Calu3 (cell line): ENCODE results near the gene PNLIPRP3. TPM values are rescaled to one million over a fixed set of nuclear protein-coding genes. Genes with fewer than 3 reads are reported as not detected.

Source experiments
- BruUV-seq: library from RNA; stranded (reverse); fragments of 400-500 nt; replicated peaks from 2 replicates; lab custom pipeline; 2021; lab: Mats Ljungman, UMichigan
- CTCF ChIA-PET: fragments of 300-600 bp; sonication (Branson Sonifier 250); formaldehyde crosslinking; loops from one replicate; lab custom pipeline; 2022; ENCODE audit warnings: antibody characterized with exemption; lab: Charles Lee
- DNase-seq: peaks from one replicate; pipeline ENCODE4 v3.0.0; 2022
- H3K27ac Mint-ChIP-seq: one replicate; pipeline ENCODE4 v1.8.0; 2022; ENCODE audit warnings: mixed read lengths; ENCODE audit not compliant: unreplicated experiment
- H3K27me3 Mint-ChIP-seq: one replicate; pipeline ENCODE4 v1.8.0; 2022; ENCODE audit warnings: mixed read lengths; ENCODE audit not compliant: unreplicated experiment
- H3K36me3 Mint-ChIP-seq: one replicate; pipeline ENCODE4 v1.8.0; 2022; ENCODE audit warnings: mild to moderate bottlenecking, moderate library complexity, mixed read lengths; ENCODE audit not compliant: insufficient read depth, unreplicated experiment
- H3K4me1 Mint-ChIP-seq: one replicate; pipeline ENCODE4 v1.8.0; 2022; ENCODE audit warnings: mild to moderate bottlenecking, low read depth, mixed read lengths; ENCODE audit not compliant: unreplicated experiment
- H3K4me3 Mint-ChIP-seq: one replicate; pipeline ENCODE4 v1.8.0; 2022; ENCODE audit warnings: mild to moderate bottlenecking, low read depth, moderate library complexity, mixed read lengths; ENCODE audit not compliant: unreplicated experiment
- H3K9me3 Mint-ChIP-seq: one replicate; pipeline ENCODE4 v1.8.0; 2022; ENCODE audit warnings: low read depth, mixed read lengths; ENCODE audit not compliant: unreplicated experiment
- CTCF ChIP-seq: fragments of 200-600 bp; IDR thresholded peaks from one replicate; pipeline ENCODE4 v1.8.0; 2022; ENCODE audit warnings: antibody characterized with exemption; ENCODE audit not compliant: unreplicated experiment
- intact Hi-C: fragments of 100-400 bp; cut with micrococcal nuclease; formaldehyde crosslinking; loops from one replicate; pipeline ENCODE4 v1.10.0; 2022; ENCODE audit not compliant: unreplicated experiment
- total RNA-seq: library from RNA; stranded (reverse); gene quantifications from 2 replicates; pipeline ENCODE4 v1.2.3, GENCODE V29; 2022

The PNLIPRP3 gene
- total RNA-seq, 1 experiment from 2014 or later: not detected

DNA sequence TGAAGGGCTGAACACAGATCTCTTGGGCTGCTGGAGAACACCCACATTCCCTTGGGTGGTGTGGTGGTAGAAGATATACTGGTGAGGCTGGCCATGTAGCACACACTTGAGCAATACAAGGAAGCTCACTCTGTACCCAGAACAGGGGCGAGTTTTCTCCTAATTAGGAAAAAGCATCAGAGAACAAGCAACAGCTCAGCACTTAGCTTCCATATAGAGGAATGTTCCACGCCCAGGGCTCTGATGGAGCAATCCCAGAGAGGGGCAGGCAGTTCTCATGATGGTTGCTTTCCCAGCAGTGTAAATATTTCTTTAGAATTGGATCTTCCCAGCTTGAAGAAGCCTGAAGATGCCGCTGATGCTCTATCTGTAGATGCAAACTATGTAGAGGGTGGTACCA, 97.1 kb downstream of the PNLIPRP3 start:
- H3K9me3 Mint-ChIP-seq: no peaks in the 10 kb centered on the region
- TF ChIP-seq CTCF: no peak
- CTCF ChIA-PET: interaction anchor here (0.6 kb wide), 1 partner anchor 9 kb away, joined by 3 read pairs; no protein-coding TSS in a partner anchor
- BruUV-seq: no TSS peak
- no peak for DNase-seq
- no peaks in the 10 kb centered on the region for H3K4me1 Mint-ChIP-seq
- no peak overlapping the region for H3K27ac Mint-ChIP-seq
- no peaks in the 10 kb centered on the region for H3K36me3 Mint-ChIP-seq
- intact Hi-C loops: no loop called here
- H3K4me3 Mint-ChIP-seq: no peak overlapping the region
- no peaks in the 10 kb centered on the region for H3K27me3 Mint-ChIP-seq

- CTCF ChIA-PET: no interaction called here
- Mint-ChIP-seq H3K36me3 (no peaks in the 10 kb centered on the region), H3K9me3 (no peaks in the 10 kb centered on the region), H3K27me3 (no peaks in the 10 kb centered on the region), H3K4me3 (no peak overlapping the region), H3K27ac (no peak overlapping the region), H3K4me1 (no peaks in the 10 kb centered on the region)
- intact Hi-C loops: no loop called here
- DNase-seq: no peak
- TF ChIP-seq CTCF: no peak
- no TSS peak for BruUV-seq
Measured at GRCh38 chr10:116526219-116526618, 98.6 kb downstream of the PNLIPRP3 start.

Other genes with a start within 250 kb of the PNLIPRP3 start
- not detected in 2 replicates for gene GFRA1, start 154.6 kb upstream of the PNLIPRP3 start, total RNA-seq
- gene CCDC172, start 103.4 kb upstream of the PNLIPRP3 start, total RNA-seq: not detected in 2 replicates
- not detected in 2 replicates for gene PNLIP, start 118.1 kb downstream of the PNLIPRP3 start, total RNA-seq
- gene PNLIPRP1, start 163.1 kb downstream of the PNLIPRP3 start, total RNA-seq: not detected in 2 replicates
- gene PNLIPRP2, start 193.1 kb downstream of the PNLIPRP3 start, total RNA-seq: not detected in 2 replicates